ENCODE results near the gene ZFYVE28. TPM values are rescaled to one million over a fixed set of nuclear protein-coding genes. Genes with fewer than 3 reads are reported as not detected.

Gene ZFYVE28
- total RNA-seq, 1 donor from 2014 or later, result 5.6 TPM

DNA sequence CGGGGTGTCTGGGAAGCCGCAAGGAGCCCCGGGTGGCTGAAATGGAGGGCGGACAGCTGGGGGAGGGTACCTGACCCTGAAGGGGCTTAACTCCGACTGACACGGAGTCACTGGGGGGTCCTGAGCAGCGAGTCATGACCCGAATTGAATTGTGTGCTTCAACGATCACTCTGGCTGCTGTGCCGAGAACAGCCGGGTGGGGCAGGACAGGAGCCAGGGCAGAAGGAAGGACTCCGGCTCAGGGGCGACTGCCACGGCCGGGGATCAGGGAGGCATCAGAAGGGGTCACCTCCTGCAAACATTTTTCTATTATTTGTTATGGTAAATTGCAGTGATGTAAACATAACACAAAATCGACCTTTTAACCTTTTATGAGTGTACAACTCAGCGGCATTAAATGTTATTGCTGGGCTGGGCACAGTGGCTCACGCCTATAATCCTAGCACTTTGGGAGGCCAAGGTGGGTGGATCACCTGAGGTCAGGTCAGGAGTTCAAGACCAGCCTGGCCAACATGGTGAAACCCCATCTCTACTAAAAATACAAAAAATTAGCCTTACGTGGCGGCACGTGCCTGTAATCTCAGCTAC lies 21.6 kb downstream of the ZFYVE28 start:
- TF ChIP-seq, protein P1, sequence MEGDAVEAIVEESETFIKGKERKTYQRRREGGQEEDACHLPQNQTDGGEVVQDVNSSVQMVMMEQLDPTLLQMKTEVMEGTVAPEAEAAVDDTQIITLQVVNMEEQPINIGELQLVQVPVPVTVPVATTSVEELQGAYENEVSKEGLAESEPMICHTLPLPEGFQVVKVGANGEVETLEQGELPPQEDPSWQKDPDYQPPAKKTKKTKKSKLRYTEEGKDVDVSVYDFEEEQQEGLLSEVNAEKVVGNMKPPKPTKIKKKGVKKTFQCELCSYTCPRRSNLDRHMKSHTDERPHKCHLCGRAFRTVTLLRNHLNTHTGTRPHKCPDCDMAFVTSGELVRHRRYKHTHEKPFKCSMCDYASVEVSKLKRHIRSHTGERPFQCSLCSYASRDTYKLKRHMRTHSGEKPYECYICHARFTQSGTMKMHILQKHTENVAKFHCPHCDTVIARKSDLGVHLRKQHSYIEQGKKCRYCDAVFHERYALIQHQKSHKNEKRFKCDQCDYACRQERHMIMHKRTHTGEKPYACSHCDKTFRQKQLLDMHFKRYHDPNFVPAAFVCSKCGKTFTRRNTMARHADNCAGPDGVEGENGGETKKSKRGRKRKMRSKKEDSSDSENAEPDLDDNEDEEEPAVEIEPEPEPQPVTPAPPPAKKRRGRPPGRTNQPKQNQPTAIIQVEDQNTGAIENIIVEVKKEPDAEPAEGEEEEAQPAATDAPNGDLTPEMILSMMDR (IDR thresholded peaks at IDR 0.05; ENCODE audit: borderline replicate concordance), result no peak
- Histone ChIP-seq H3K36me3 (no peaks in the 10 kb centered on the region), H3K4me1 (peaks cover 24% of the 10 kb centered on the region), H3K27ac (replicated peaks) (no peak overlapping the region), H3K4me3 (no peak overlapping the region), H3K9me3 (replicated peaks) (no peaks in the 10 kb centered on the region), H3K27me3 (ENCODE audit: low read depth) (no peaks in the 10 kb centered on the region)
- DNase-seq, result no peak
- intact Hi-C loops (cut with micrococcal nuclease), result no loop called here

DNA sequence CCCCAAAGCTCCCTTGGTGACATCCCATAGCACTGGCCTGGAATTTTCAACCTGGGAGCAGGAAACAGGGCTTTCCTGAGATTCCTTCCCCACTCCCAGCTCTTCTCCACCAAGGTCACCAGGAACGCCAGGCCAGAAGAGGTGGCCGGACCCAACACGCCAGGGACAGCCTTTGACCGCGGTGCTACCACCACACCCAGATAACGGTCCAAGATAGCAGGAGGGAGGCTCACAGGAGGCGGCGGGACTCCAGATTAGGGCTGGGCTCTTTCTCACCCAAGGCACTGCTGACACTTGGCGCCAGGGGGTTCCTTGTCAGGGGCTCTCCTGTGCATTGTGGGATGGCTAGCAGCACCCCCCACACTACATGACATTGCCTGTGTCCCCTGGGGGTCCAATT lies 22.9 kb downstream of the ZFYVE28 start:
- TF ChIP-seq, protein P1 (IDR thresholded peaks at IDR 0.05; ENCODE audit: borderline replicate concordance), result no peak
- H3K4me3 ChIP-seq, result no peak overlapping the region
- H3K27ac ChIP-seq (replicated peaks), result no peak overlapping the region
- no peaks in the 10 kb centered on the region for H3K36me3 ChIP-seq
- no peaks in the 10 kb centered on the region for H3K27me3 ChIP-seq (ENCODE audit: low read depth)
- peaks cover 15% of the 10 kb centered on the region for H3K4me1 ChIP-seq
- DNase-seq, result no peak
- no peaks in the 10 kb centered on the region for H3K9me3 ChIP-seq (replicated peaks)
- intact Hi-C loops (cut with micrococcal nuclease), result no loop called here

DNA sequence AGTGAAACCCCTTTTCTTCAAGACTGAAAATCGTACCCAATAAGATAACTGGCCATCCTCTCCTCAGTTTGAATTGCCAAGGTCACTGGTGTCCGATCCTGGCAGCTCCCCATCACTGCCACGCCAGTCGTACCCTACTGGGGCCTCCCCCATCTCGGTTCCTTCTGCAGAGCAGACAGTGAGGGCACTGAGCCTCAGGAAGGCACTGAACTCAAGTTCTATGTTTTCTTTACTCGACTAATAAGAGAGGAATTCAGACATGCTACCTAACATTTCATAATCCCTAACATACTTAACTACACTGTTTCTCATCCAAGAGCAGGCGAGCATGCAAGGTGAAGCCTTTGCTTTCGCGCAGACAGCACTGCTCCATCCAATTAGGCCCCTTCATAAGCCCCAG lies 23.4 kb downstream of the ZFYVE28 start:
- Histone ChIP-seq H3K36me3 (no peaks in the 10 kb centered on the region), H3K4me3 (no peak overlapping the region), H3K27me3 (ENCODE audit: low read depth) (no peaks in the 10 kb centered on the region), H3K4me1 (peaks cover 15% of the 10 kb centered on the region), H3K27ac (replicated peaks) (no peak overlapping the region), H3K9me3 (replicated peaks) (no peaks in the 10 kb centered on the region)
- intact Hi-C loops (cut with micrococcal nuclease), result no loop called here
- no peak for DNase-seq
- TF ChIP-seq, protein P1 (IDR thresholded peaks at IDR 0.05; ENCODE audit: borderline replicate concordance), result no peak

DNA sequence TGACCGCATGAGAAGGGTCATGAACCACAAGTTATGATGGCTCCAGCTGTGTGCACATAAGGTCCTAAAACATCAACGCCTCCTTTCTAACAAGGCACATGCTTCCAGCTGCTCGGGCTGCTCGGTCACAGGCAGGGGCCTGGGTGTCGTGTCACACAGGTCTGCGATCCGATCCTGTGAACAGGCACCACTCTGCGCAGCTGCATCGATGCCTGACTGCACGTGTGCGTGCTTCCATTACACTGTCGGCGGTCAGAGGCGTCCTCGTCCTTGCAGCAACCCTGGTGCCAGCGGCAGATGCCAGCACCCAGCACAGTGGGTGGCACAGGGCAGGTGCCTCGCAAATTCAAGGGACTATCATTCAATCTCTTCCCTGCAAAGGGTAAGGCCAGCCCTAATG lies 23.9 kb downstream of the ZFYVE28 start:
- no peak for DNase-seq
- Histone ChIP-seq H3K27me3 (ENCODE audit: low read depth) (no peaks in the 10 kb centered on the region), H3K27ac (replicated peaks) (no peak overlapping the region), H3K4me1 (peaks cover 15% of the 10 kb centered on the region), H3K36me3 (no peaks in the 10 kb centered on the region), H3K9me3 (replicated peaks) (no peaks in the 10 kb centered on the region), H3K4me3 (no peak overlapping the region)
- TF ChIP-seq, protein P1 (IDR thresholded peaks at IDR 0.05; ENCODE audit: borderline replicate concordance), result no peak
- intact Hi-C loops (cut with micrococcal nuclease), result no loop called here

DNA sequence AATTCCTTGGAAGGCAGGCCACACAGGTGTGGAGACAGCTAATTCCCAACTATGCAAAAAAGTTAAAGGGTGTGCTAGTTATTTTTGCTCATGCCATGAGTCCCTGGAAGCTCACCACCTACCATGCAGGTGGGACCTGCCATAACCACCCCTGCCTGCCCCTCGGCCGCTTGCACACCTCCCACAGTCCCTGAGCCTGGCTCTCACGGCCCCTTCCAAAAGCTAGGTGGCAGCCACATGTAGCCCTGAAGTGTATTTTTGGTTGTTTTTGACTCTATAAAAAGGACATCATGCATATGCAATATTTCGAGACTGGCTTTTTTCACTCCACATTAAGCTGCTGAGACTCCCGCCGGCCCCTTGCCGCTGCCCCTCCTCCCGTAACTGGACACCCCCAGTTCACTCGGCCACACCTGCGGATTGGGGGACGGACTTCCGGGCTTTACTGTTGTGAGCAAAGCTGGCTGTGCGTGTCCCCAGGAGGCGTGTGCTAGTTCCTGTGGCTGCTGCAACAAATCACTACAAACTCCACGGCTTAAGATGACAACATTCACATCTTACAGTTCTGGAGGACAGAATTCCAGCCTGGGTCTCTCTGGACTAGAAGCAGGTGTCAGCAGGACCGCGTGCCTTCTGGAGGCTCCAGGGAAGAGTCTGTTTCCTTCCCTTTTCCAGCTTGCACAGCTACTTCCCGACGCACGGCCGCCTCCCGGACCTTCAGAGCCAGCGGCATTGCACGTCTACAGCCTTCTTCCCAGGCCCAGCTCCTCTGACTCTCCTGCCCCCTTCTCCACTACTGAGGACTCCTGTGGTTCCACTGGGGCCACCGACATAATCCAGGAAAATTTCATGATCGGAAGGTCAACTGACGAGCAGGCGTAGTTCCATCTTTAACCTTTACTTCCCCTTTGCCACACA lies 24.8 kb downstream of the ZFYVE28 start:
- Histone ChIP-seq H3K36me3 (no peaks in the 10 kb centered on the region), H3K4me1 (peaks cover 21% of the 10 kb centered on the region), H3K27ac (replicated peaks) (no peak overlapping the region), H3K4me3 (peak overlapping the region; percentile 27), H3K27me3 (ENCODE audit: low read depth) (no peaks in the 10 kb centered on the region), H3K9me3 (replicated peaks) (no peaks in the 10 kb centered on the region)
- TF ChIP-seq, protein P1 (IDR thresholded peaks at IDR 0.05; ENCODE audit: borderline replicate concordance), result no peak
- intact Hi-C loops (cut with micrococcal nuclease), result no loop called here
- no peak for DNase-seq
